ENCODE results near the gene RALY. TPM values are rescaled to one million over a fixed set of nuclear protein-coding genes. Genes with fewer than 3 reads are reported as not detected.
A peak's percentile ranks its signal among the peaks of the same experiment; 100 is the strongest.

The RALY gene
- total RNA-seq, 2 experiments from 2014 or later = 137 to 139 TPM

DNA sequence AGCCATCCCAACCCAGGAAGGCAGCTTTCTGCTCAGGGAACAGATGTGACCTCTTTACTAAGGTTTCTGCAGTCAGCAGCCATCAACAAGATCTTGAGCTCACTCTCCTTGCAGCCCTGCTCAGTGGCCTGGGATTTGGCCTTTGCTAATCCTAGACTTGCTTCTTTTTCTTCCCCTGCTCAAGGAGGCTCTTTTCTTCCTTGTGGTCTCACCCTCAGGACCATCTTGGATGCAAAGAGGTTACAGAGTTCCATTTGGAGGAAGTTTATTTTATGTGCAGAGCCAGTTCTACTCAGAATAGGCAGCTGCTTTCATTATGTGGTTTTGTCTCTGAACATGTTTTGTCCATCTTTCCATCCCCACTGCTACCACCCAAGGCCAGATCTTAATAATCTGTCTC, 49.3 kb downstream of the RALY start:
- DNase-seq = no peak
- peaks cover 56% of the 10 kb centered on the region for H3K4me1 Mint-ChIP-seq (ENCODE audit: low read depth)
- intact Hi-C loops (cut with micrococcal nuclease) = no loop called here
- CTCF ChIA-PET = interaction anchor here (0.5 to 1.4 kb wide), 2 partner anchors 10 to 205 kb away, joined by 3 to 4 read pairs; no protein-coding TSS in a partner anchor
- H3K27me3 Mint-ChIP-seq (ENCODE audit: low read depth) = no peaks in the 10 kb centered on the region
- H3K9me3 Mint-ChIP-seq = no peaks in the 10 kb centered on the region
- H3K27ac Mint-ChIP-seq = no peak overlapping the region
- no peaks in the 10 kb centered on the region for H3K36me3 Mint-ChIP-seq (ENCODE audit: low read depth)
- no peak overlapping the region for H3K4me3 Mint-ChIP-seq

DNA sequence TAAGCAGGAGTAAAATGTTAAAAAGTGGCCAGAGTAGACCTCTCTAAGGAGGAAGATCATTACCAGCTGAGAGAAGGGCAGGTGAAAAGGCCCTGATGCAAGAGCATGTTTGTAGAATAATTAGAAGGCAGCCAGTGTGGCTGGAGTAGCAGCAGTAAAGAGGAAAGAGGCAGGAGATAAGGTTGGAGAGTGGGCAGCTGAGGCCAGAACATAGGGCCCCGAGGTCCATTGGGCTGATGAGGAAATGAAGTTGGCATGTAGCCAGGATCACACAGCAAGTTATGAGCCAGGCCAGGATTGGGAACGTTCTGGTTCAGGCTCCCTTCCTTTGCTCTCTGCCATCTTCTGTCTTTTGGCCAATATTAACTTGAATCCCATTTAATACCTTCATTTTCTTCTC, 51.6 kb downstream of the RALY start:
- Mint-ChIP-seq H3K4me1 (ENCODE audit: low read depth) (peaks cover 59% of the 10 kb centered on the region), H3K27me3 (ENCODE audit: low read depth) (no peaks in the 10 kb centered on the region), H3K9me3 (no peaks in the 10 kb centered on the region), H3K4me3 (no peak overlapping the region), H3K27ac (no peak overlapping the region), H3K36me3 (ENCODE audit: low read depth) (no peaks in the 10 kb centered on the region)
- no peak for DNase-seq
- intact Hi-C loops (cut with micrococcal nuclease) = no loop called here
- CTCF ChIA-PET = interaction anchor here (1.2 kb wide), 1 partner anchor 129 kb away, joined by 3 read pairs; no protein-coding TSS in a partner anchor

DNA sequence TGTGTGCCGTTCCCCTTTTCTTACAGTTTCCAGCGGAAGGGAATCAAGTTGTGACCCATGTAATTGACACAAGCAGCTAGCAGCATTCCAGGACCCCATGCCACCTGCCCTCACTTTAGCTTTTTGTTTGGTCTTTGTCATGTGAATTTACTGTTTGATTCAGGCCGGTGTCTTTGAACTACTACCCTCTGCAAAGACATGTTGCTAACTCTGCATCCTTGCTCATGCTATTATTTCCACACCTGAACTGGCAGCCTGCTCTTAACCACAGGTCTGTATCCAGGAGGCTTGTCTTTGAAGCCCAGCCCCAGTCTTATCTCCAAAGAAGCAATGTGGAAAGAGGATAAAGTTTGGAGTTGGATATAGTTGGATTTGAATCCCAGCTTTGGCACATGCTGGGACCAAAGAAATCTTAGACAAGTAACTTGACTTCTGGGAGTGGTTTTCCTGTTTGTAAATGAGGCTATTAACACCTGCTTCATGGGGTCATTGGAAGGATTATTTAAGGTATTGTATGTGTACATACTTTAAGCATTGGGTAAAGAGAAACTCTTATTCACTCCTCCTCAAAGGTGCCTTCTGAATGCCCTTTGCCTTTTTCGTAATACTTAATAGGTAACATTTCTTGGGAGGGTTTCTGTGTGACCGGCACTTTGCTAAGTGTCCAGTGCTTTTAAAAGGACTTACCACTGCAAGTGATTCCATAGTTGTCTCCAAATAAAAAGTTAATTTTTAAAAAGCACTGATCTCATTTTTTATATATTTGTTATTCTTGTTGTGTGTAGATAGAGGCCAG, 52.4 kb downstream of the RALY start:
- no peaks in the 10 kb centered on the region for H3K27me3 Mint-ChIP-seq (ENCODE audit: low read depth)
- H3K36me3 Mint-ChIP-seq (ENCODE audit: low read depth) = no peaks in the 10 kb centered on the region
- H3K4me3 Mint-ChIP-seq = no peak overlapping the region
- no peak for DNase-seq
- intact Hi-C loops (cut with micrococcal nuclease) = no loop called here
- CTCF ChIA-PET = interaction anchor here (1.7 kb wide), 1 partner anchor 17 kb away, joined by 3 read pairs; no protein-coding TSS in a partner anchor
- H3K9me3 Mint-ChIP-seq = no peaks in the 10 kb centered on the region
- H3K4me1 Mint-ChIP-seq (ENCODE audit: low read depth) = peaks cover 57% of the 10 kb centered on the region
- no peak overlapping the region for H3K27ac Mint-ChIP-seq

DNA sequence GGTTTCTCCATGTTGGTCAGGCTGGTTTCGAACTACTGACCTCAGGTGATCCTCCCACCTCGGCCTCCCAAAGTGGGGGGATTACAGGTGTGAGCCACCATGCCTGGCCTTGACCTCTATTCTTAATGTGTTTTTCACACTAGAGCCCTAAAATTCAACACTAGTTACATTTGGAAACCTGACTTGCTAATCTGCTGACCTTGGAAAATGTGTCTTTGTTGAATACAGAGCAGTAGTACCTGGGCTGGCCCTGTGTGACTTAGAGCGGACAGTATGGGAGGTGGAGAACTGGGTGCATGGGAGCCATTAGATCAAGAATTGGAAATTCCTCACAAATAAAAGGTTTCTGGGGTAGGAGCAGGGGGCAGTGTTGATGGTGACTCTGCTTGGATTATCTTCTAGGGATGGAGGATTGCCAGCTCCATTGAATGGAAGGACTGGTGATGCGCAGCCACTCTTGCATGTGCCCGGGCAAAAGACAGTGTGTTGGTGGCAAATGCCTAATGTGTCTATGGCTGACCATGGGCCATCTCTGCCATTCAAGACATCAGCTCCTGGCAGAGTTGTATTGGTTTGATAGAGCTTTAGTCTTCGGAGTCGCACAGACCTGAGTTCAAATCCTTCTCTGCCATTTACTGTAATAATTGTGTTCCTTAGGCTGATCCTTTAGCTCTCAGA, 53.4 kb downstream of the RALY start:
- no peak overlapping the region for H3K4me3 Mint-ChIP-seq
- no peaks in the 10 kb centered on the region for H3K9me3 Mint-ChIP-seq
- H3K27ac Mint-ChIP-seq = no peak overlapping the region
- peaks cover 56% of the 10 kb centered on the region for H3K4me1 Mint-ChIP-seq (ENCODE audit: low read depth)
- H3K27me3 Mint-ChIP-seq (ENCODE audit: low read depth) = no peaks in the 10 kb centered on the region
- no peak for DNase-seq
- H3K36me3 Mint-ChIP-seq (ENCODE audit: low read depth) = no peaks in the 10 kb centered on the region
- CTCF ChIA-PET = interaction anchor here (0.5 to 1.7 kb wide), 2 partner anchors 16 to 145 kb away, joined by 3 read pairs; no protein-coding TSS in a partner anchor
- intact Hi-C loops (cut with micrococcal nuclease) = no loop called here

DNA sequence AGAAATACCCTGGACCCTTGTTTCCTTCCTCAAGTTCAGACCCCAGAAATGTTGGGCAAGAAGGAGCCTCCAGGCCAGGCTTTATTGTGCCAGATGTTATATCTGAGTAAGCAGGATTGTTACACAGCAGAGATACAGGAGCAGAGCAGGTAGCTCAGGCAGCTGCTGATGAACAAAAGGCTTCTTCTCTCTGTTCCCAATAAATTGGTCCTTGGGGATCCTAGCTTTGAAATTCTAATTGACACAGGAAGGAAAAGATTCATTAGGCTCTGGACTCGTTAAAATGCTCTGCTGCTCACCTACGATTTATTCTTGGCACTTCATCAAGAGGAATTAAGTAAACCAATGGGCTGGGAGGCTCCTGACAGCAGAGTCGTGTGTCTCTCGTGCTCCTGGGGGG, 54.2 kb downstream of the RALY start:
- Mint-ChIP-seq H3K4me3 (no peak overlapping the region), H3K9me3 (no peaks in the 10 kb centered on the region), H3K36me3 (ENCODE audit: low read depth) (no peaks in the 10 kb centered on the region), H3K27ac (no peak overlapping the region), H3K4me1 (ENCODE audit: low read depth) (peaks cover 56% of the 10 kb centered on the region), H3K27me3 (ENCODE audit: low read depth) (no peaks in the 10 kb centered on the region)
- CTCF ChIA-PET = interaction anchor here (1.7 kb wide), 1 partner anchor 15 kb away, joined by 3 read pairs; no protein-coding TSS in a partner anchor
- no peak for DNase-seq
- intact Hi-C loops (cut with micrococcal nuclease) = no loop called here

DNA sequence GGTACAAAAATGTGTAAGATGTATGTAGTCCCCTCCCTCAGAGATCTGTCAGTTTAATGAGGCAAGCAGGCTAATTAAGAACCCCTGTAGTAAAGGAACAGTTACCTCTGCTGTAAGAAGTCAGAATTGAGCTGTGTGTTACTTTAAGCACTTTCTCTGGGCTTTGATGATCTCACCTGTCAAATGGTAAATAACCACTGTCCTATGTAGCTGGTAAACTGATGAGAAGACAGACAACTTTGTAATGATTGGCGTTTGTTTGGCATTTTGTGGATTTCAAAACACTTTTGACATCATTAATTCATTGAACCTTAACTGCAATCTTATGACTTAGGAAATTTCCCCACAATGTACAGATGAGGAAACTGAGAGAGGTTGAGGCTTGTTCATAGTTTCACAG, 55.7 kb downstream of the RALY start:
- Mint-ChIP-seq H3K27ac (no peak overlapping the region), H3K4me1 (ENCODE audit: low read depth) (peaks cover 58% of the 10 kb centered on the region)

DNA sequence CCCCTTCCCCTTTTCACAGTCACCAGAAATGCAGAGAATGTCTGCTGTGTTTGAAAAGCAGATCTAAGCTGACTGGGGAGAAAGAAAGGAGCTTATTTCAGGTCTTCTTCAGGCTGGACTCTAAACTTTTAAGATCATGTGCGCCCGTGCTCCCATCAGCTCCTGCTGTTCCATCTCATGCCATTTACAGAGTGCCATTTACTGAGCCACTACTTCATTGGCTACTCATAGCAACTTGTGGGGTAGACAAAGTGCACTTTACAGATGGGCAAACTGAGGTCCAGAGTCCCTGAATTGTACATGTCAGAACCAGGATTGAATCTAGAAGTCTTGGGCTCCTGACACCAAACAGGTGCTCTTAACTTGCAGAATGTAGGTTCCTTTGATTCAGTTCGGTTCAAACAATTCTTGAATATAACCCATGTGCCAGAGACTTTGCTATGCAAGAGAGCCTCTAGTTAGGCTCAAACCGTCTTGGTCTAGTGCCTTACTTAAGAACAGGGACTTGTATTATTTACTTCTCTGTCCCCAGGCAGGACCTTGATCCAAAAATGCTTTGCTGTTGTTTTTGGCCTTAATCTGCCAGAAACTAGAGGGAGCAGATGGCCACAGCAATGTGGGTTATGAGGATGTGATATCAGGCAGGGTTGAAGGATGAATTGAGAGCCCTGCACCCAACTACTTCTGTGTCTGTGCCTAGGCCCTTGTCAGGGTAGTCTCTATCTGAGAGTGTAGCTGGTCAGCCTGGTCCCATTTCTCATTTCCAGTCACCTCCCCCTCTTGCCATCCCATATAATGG, 56.4 kb downstream of the RALY start:
- Mint-ChIP-seq H3K9me3 (no peaks in the 10 kb centered on the region), H3K27me3 (ENCODE audit: low read depth) (no peaks in the 10 kb centered on the region), H3K4me3 (no peak overlapping the region), H3K4me1 (ENCODE audit: low read depth) (peaks cover 63% of the 10 kb centered on the region), H3K27ac (no peak overlapping the region), H3K36me3 (ENCODE audit: low read depth) (no peaks in the 10 kb centered on the region)
- CTCF ChIA-PET = interaction anchor here (0.6 to 1.7 kb wide), 3 partner anchors 10 to 117 kb away, joined by 3 to 7 read pairs (median 3); no protein-coding TSS in a partner anchor
- DNase-seq = no peak
- intact Hi-C loops (cut with micrococcal nuclease) = no loop called here

More for the DNA sequence above, 55.7 kb downstream of the RALY start:
- intact Hi-C loops (cut with micrococcal nuclease) = no loop called here
- H3K27me3 Mint-ChIP-seq (ENCODE audit: low read depth) = no peaks in the 10 kb centered on the region
- CTCF ChIA-PET = interaction anchor here (0.7 to 1.7 kb wide), 2 partner anchors 11 to 18 kb away, joined by 3 to 7 read pairs; no protein-coding TSS in a partner anchor
- no peak for DNase-seq
- H3K9me3 Mint-ChIP-seq = no peaks in the 10 kb centered on the region
- H3K36me3 Mint-ChIP-seq (ENCODE audit: low read depth) = no peaks in the 10 kb centered on the region
- no peak overlapping the region for H3K4me3 Mint-ChIP-seq

DNA sequence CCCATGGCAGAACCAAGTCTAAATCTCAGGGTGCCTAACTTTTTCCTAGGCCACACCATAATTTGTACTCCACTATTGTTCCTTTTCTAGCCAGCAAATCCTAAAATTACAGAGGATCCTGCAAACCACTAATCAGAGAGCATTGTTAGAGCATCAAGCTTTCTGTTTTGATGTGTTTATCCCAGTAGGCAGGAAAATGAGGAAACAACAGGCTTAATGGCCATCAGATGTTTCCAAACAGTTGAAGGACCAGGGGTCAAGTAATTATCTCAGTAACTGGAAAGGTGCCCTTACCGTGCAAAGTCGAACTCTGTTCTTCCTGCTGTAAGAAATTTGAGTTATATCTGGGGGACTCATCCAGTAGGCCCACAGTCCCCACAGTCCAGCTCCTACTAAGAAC, 58.7 kb downstream of the RALY start:
- Mint-ChIP-seq H3K4me3 (no peak overlapping the region), H3K4me1 (ENCODE audit: low read depth) (peaks cover 72% of the 10 kb centered on the region), H3K27ac (no peak overlapping the region), H3K27me3 (ENCODE audit: low read depth) (no peaks in the 10 kb centered on the region), H3K36me3 (ENCODE audit: low read depth) (no peaks in the 10 kb centered on the region), H3K9me3 (no peaks in the 10 kb centered on the region)
- CTCF ChIA-PET = no interaction called here
- no peak for DNase-seq
- intact Hi-C loops (cut with micrococcal nuclease) = no loop called here

DNA sequence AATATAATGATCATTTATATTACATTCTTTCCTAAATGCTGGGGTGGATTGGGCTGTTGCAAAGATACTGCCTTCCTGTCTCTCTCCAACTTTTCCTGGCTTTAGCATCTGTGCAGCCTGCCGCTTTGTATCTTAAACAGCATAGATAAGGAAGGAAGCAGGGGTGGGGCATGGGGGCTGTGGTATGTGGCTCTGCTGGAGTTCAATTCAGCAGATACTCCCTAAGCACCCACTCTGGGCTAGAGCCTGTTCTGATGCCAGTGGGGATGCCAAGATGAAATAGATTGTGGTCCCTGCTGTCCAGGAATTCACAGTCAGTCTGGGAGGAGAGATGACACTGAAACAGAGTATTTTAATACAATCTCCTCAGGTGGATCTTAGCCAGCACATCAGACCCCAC, 61.6 kb downstream of the RALY start:
- Mint-ChIP-seq H3K4me1 (ENCODE audit: low read depth) (peaks cover 78% of the 10 kb centered on the region), H3K4me3 (no peak overlapping the region), H3K27ac (no peak overlapping the region), H3K9me3 (no peaks in the 10 kb centered on the region), H3K27me3 (ENCODE audit: low read depth) (no peaks in the 10 kb centered on the region), H3K36me3 (ENCODE audit: low read depth) (no peaks in the 10 kb centered on the region)
- intact Hi-C loops (cut with micrococcal nuclease) = no loop called here
- DNase-seq = no peak
- CTCF ChIA-PET = interaction anchor here (0.6 kb wide), 1 partner anchor 29 kb away, joined by 3 read pairs; no protein-coding TSS in a partner anchor

DNA sequence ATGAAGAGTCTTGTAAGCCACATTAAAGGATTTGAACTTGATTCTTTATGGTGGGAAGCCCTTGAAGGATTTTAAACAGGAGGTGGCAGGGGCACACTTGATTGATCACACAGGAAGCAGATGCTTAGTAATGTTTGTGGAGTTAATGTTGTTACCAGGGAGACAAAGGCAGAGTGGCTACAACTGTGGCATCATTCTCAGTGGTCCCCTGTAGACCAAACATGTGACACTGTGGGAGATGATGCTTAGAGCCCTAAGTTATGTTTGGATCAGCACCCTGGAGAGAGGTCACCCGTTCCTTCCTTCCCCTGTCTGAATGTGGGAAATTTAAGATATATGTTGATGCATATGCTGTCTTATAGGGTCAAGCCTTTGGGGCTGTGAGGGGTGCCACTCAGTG, 65.1 kb downstream of the RALY start:
- no peaks in the 10 kb centered on the region for H3K27me3 Mint-ChIP-seq (ENCODE audit: low read depth)
- H3K4me1 Mint-ChIP-seq (ENCODE audit: low read depth) = peaks cover 79% of the 10 kb centered on the region
- CTCF ChIA-PET = interaction anchor here (2.2 kb wide), 1 partner anchor 10 kb away, joined by 7 read pairs; no protein-coding TSS in a partner anchor
- no peak overlapping the region for H3K27ac Mint-ChIP-seq
- no peaks in the 10 kb centered on the region for H3K9me3 Mint-ChIP-seq
- H3K36me3 Mint-ChIP-seq (ENCODE audit: low read depth) = no peaks in the 10 kb centered on the region
- intact Hi-C loops (cut with micrococcal nuclease) = no loop called here
- DNase-seq = peak; percentile 17
- no peak overlapping the region for H3K4me3 Mint-ChIP-seq

DNA sequence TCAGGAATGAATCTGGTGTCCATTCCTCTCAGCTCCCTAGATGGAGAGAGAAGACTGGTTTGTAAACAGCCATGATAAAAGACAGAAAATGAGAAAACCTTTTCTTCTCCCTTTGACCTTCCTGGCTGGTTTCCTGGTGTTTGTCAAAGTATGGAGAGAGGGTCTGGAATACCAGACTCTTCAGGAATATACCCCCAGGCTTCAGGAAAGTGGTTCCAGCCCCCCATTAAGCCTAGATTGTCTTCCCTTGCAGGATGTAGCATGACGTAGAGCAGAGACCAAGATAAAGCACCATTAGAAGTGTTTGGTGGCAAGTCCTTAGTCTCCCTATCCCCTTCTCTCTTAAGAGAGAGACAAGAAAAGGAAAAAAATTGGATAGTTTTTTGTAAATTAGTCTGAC, 67.3 kb downstream of the RALY start:
- Mint-ChIP-seq H3K27ac (peak overlapping the region; percentile 50), H3K36me3 (ENCODE audit: low read depth) (no peaks in the 10 kb centered on the region), H3K9me3 (no peaks in the 10 kb centered on the region), H3K4me3 (no peak overlapping the region), H3K27me3 (ENCODE audit: low read depth) (no peaks in the 10 kb centered on the region), H3K4me1 (ENCODE audit: low read depth) (peaks cover 67% of the 10 kb centered on the region)
- no peak for DNase-seq
- CTCF ChIA-PET = interaction anchor here (0.7 to 2.2 kb wide), 5 partner anchors 7 to 219 kb away, joined by 3 to 7 read pairs (median 3); no protein-coding TSS in a partner anchor
- intact Hi-C loops (cut with micrococcal nuclease) = no loop called here

DNA sequence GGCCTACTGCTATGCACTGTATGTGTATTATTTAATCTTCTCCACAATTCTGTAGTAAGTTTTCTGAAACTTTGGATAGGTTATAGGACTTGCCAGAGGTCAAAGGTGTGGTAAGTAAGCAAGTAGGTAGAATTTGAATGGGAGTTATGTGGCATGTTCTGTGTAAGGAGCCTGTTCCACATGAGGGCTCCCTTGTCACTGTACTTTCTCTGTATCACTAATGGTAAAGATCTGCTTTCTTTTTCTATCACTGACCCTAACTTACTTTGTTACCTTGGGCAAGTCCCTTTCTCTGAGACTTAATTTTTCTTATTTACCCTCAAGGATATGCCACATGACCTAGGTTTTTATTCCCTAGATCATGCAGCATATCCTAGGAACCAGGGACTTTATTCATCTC, 68.0 kb downstream of the RALY start:
- H3K4me1 Mint-ChIP-seq (ENCODE audit: low read depth) = peaks cover 60% of the 10 kb centered on the region
- H3K9me3 Mint-ChIP-seq = no peaks in the 10 kb centered on the region
- no peak for DNase-seq
- H3K4me3 Mint-ChIP-seq = no peak overlapping the region
- peak overlapping the region; percentile 61 for H3K27ac Mint-ChIP-seq
- H3K36me3 Mint-ChIP-seq (ENCODE audit: low read depth) = no peaks in the 10 kb centered on the region
- no peaks in the 10 kb centered on the region for H3K27me3 Mint-ChIP-seq (ENCODE audit: low read depth)
- intact Hi-C loops (cut with micrococcal nuclease) = no loop called here
- CTCF ChIA-PET = no interaction called here

Measured in activated naive CD4-positive, alpha-beta T cell treated with anti-CD3 and anti-CD28 coated beads for 36 hours (primary cell).